Effector CD8-positive, alpha-beta T cell (primary cell): ENCODE measurements around the gene PYROXD2.
"Not testable (repeated sequence)": the region's sequence is repeated elsewhere in the genome, so short reads cannot be mapped to it uniquely, and the experiment has no call there.

Source experiments
- DNase-seq: peaks from one replicate; lab custom pipeline; 2025; lab: John Stamatoyannopoulos, UW

The PYROXD2 gene

DNA sequence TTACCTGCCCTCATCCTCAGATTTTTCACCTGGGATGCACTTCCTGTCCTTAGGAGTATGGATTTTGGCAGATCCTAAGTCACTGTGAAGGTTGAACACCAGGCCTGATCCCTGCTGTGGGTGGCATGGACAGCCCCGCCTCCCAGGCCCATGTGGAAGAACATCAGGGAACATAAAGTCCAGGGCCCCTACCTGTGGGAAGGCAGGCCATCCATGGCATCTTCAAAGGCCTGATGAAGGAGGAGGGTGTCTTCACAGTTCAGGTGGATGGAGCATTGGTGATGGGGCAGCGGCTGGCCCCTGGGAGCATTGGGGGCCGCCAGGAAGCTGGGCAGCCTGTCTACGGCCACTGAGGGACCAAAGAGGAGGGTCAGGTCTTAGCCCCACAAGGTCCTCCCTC lies 24.6 kb downstream of the PYROXD2 start:
- DNase-seq = no peak

DNA sequence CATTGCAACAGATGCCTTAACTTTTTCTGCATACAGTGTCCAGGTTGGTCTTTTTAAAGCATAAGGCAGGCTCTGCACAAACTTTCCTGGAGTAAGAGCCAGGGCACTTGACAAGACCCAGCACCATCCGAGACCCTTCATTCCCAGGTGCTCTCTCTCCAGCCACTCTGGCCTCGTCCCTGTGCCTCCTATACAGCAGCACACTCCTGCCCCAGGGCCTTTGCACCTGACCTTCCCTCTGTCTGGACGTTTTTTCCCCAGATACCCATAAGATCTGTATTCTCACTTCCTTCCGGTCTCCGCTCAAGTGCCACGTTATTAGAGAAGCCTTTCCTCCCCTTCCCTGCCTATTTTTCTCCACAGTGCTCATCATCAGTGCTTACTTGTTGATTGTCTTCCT lies 25.6 kb downstream of the PYROXD2 start:
- no peak for DNase-seq

DNA sequence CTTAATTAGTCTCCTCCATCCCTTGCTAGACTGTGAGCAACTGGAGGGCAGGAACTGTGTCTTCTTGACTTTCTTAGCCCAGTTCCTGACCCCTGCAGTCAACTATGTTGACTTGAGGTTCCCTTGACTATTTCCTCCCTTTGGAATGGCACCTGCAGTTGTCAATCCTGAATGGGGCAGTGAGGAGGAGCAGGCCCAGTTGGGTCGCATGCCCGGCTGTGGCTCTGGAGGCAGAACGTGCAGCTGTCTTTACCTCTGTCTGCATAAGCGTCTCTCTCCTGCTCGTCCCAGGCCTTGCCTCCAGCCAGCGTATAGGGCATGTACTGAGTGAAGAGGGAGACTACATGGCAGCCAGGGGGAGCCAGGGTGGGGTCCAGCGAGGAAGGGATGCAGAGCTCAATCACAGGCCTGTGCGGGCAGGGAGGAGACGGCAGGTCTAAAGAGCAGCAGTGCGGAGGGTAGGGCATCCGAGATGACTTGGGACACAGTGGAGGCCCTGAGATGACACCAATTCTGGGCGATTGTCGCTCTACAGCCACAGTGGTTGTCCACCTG lies 26.8 kb downstream of the PYROXD2 start:
- DNase-seq = no peak

DNA sequence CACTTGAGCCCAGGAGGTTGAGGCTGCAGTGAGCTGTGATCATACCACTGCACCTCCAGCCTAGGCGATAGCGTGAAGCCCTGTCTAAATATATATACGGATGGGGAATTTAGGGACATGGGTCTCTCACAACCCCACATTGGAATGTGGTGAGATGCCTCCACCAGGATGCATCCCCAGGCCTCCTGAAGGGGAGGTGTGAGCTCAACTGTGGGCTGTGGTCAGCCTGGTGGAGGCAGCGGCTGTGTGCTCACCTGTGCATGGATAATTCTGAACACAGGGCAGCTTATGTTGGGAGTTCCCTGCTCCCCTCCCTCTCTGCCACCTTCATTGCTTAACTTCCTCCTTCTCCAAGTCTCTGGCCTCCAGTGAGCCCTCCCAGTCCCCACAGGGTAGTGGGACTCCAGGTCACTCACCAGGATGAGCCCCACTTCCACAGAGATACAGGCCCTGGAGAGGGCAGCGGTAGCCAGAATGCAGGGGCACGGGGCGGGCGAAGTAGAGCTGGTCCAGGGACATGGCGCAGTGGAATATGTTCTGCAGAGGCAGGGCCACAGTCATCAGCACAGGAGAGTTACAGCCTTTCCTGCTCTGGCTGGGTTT lies 30.4 kb downstream of the PYROXD2 start:
- no peak for DNase-seq

DNA sequence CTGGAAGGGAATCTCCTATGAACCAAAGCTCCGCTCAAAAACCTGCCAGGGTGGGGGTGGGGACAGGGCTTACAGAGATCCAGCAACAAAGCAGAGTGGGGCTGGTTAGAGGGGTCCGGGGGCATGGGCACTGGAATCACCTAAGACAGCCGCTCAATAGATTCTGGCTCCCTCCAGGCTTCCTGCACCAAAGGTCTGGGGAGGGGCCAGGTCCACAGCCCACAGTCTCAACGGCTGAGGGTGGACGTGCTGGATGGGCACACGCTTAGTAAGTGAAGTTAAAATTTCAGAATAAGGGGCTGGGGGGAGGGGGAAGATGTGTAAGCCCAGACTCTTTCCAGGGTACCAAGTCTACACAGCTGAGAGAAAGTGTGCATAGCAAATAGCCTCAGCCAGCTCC lies 31.1 kb downstream of the PYROXD2 start:
- no peak for DNase-seq

DNA sequence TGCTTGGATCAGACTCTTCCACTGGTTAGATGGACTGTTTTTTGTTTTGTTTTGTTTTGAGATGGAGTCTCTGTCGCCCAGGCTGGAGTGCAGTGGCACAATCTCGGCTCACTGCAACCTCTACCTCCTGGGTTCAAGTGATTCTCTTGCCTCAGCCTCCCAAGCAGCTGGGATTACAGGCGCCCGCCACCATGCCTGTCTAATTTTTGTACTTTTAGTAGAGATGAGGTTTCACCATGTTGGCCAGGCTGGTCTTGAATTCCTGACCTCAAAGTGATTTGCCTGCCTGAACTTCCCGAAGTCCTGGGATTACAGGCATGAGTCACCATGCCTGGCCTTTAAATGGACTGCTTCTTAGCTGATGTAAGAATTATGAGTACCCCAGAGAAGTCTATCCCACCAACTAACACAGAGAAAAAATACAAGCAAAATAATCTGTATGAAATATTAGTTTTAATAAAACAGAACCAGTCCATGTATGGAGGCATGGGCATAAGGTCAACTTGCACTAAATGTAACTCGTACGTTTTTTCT lies 31.8 kb downstream of the PYROXD2 start:
- not testable (repeated sequence) for DNase-seq

DNA sequence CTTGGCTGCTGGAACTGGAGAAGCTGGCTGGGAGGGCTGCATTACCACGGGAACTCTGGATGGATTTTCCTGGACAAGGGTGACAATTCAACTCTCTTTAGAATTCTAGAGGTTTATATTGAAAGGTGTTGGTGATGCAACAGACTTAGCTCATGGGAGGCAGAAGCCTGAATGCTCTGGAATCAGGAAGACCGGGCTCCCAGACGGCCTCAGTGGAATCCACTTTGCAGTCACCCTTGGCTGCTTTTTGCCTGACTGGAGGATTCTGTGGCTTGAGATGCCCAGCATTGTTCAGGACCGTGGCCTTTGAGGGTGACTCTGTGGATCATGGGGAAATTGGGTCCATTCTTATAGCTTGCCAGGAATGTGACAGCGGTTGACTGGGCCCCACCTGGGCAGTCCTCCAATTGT lies 32.3 kb downstream of the PYROXD2 start:
- no peak for DNase-seq

DNA sequence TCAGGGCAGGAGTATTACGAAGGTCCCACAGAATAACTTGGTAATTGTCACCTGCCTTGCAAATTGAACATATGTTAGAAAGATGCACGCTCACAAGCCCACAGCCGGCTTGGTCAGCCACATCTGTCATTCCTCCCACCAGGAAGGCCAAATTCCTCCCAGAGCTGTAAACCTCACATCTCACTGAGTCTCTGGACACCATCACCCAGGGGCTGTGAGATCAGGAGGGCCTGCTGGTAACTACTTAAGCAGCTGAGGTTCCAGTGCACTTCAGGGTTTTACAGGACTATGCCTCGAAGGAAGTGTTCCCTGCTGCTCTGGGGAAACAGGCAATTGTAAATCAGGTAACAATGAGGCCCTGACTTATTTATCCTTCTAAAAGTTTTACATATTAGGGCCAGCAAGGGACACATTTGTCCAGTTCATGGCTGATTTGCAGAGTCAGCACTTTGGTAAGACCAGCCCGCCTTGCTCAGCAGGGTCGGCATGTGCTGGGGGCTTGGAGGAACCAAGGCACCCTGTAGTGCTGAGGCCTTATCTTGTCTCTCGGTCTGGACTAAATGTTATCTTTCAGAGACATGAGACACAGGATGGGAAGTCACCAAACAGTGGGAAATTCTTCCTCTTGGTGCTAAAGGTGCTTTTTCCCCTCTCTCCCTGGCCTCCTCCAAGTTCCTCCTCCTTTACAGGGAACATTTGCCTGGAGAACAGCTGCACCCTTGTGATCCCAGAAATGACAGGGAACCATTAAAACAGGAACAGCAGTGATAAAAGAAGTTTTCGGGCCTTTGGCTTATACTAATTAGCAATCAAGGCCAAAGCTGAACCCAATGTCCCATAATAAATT lies 34.3 kb downstream of the PYROXD2 start:
- no peak for DNase-seq

DNA sequence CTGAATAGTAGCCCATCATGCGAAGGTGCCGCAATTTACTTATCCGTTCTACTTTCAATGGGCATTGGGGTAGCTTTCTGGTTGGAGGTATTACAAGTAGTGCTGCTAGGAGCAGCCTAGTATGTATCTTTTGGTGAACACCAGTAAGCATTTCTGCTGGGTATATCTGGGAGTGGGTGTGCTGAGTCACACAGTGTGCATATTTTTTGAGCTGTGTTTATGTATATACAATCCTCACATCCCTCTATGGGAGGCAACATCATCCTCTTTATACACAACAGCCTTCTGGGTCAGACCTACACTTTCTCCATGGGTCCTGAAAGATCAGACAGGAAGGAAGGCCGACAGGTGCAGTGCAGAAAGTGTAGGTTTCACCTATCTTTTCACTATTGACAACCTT lies 36.3 kb downstream of the PYROXD2 start:
- DNase-seq = no peak

DNA sequence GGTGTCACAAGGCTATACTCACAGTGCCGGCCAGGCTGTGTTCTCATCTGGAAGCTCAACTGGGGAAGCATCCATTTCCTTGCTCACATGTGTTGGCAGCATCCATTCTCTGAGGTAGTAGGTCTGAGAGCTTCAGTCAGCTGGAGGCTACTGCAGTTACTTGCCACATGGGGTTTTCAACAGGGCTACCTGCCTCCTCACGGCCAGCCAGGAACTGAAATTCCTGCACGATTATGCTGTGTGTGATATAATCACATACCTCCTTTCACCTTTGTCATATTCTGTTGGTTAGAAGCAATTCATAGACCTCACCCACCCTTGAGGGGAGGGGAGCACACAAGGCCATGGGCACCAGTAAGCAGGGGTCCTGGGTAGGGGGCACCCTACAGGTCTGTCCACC lies 37.4 kb downstream of the PYROXD2 start:
- DNase-seq = no peak

DNA sequence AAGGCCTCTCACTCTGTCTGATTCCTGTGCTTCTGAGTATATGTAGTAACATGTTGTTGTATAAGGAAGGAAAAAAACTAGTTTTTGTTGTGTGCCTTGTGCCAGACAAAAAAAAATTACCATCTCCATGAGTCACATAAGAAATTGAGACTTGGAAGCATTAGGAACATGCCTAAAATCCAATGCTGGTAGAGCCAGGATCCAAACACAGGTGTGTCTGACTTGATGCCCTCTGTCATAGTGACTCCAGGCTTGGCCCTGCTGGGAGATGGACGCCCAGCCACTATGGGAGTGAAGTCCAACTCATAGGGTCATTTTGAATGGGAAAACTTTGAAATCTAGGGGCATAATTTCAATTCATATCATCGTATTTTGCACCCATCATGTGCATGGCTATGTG lies 38.0 kb downstream of the PYROXD2 start:
- DNase-seq = no peak

DNA sequence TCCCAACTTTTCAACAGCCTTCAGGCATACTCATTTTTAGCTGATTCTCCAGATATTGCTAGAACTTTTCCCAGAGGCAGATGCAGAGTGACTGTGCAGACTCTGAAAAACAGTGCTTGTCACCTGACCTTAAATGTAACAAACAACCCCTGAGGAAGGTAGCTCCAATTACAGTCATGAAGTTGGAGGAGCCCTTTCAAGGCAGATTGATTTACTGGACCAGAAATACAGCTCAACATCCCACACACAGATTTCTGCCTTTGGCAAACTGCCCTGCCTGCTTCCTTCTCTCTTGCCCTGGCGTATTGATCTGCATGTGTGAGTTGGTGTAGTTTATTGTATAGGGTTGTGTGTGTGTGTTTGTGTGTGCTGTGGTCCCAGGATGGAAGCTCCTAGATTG lies 38.5 kb downstream of the PYROXD2 start:
- DNase-seq = no peak

DNA sequence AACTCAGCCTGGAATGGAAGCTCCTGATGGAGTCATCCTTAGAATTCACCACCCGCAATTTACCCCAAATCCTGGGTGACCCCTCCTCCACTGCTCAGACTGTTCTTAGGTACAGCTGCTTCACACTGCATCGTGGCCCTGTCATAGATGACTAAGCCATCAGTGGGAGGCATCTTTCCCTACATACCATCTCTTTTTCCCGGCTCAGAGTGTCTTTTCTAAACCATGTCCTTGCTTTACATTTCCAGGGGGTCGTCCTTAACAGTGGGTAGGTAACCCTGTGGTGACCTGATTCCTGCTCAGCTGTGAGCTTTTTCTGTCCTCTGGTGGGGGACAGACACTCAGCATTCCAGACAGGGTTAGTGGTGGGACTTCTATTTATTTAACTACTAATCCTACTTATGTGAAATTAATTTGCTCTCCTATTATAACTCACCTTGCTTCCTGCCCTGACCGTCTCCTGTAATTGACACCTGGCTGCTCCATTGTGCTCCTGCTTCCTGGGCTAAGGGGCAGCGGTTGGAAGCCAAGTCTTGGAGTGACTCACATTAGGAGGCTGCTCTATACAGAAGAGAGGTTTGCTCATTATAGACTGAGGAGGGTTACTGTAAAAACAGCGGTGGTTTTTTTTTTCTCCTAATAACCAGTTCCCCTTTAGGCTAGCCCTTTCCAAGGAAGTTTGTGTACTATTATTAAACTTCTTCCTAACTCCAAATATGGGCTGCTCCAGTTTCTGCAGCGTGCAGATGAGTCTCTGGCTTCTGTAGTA lies 40.6 kb downstream of the PYROXD2 start:
- DNase-seq = no peak

DNA sequence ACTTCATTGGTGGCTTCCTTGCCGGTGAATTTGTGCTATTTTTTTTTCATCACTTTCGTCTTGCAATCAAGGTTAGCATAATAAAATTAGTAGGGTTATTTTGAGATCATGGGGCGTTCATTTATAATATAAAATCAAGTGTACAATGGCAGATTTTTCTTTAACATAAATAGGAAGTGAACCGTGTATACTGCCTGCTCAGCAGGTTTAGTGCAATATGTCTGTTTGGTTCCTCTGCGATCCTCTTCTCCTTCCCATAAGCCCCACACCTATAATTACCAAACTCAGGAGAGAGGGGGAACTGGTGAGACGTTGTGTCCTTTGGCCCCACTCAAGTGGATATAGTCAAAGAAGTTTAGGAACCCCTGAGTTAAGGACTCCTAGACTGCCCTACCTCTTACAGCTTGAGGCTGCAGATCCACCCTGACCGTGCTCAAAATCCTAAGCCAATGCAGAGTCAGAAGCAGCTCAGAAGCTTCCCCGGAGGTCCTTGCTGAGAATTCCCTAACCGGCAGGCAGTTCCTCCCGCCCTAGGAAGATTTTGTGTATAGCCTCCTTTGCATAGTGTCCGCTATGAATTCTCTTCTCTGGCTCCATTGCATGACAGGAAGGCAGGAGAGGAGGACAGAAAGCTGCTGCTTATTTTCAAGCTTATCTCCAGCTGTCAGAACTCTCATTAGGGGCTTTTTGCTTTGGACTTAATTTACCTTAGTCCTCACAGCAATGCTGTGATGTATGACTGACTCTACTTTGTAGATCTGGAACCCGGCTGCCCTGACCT lies 41.5 kb downstream of the PYROXD2 start:
- no peak for DNase-seq

DNA sequence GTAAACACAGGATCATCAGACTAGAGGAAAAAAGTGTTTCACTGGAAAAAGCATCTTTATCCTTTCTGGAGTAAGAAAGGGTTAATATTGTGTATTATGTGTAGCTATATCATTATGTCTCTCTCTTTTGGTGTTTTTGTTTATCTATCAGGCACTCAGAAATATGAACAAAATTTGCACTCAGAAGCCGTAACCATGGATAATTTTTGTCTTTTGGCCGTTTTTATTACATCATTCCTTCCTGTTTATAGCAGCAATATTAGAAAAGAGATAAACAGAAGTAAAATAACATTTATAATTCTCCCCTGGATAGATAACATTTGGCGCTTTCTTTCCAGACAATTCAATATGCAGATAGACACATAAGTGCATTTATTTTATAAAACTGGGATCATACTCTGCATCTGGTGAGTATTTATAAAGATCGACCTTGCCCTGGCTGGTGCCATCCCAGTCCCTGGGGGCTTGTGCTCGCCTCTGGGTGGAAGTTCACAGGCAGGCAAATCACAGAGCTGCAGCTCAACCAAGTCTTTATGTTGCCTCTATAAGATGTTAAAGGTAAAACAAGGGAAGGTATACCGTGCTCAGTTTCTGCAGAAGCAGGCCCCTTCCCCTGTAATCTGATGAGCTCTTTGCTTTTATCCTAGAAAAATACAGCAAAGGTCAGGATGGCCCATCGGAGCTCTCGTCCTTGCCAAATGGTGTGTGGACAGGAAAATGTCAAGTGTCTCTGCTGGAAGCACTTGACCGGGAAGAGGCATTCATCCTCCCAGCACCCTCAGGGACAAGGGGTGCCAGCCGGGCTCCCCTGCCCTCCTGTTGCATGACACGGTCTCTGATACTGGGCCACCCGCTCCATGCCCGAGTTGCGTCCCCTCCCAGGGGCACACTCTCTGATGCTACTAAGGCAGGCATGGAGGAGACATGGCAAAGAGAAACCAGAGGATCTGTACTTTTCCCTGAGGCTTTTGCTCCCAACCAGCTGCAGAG lies 43.9 kb downstream of the PYROXD2 start:
- DNase-seq = no peak

DNA sequence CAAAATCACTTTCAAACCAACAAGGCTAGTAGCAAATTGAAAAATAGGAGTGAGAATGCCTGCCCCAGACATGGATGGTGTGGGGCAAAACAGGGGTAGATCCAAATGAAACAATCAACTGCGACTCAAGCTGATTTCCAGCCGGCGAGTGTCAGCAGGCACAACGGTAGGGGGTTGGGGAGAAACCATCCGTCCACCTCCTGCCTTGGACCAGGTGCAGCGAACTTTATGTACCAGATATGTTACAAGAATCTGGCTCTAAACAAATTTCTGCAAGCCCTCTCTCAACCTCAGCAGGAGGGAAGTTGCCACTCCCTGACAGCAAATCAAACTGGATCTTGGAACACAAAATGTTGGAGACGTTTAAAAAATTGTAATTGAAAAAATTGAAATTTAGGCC lies 45.2 kb downstream of the PYROXD2 start:
- DNase-seq = no peak

DNA sequence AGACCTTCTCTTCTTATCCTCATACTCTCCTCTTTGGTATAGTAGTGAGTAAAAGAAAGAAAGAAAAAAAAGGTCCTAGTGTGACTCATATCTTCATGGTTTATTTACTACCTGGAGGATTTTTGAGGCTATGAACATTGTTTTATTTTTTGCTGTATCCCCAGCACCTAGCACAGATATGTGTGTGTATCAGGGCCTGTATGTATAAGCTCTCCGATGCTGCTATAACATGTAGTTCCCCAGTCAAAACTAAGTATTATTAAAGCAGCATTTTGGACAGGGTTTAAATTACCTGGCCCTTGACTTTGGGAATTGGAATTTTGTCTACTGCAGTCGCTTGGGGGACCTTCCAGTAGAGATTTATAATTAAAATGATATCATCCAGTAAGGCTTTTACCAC lies 46.3 kb downstream of the PYROXD2 start:
- DNase-seq = no peak

DNA sequence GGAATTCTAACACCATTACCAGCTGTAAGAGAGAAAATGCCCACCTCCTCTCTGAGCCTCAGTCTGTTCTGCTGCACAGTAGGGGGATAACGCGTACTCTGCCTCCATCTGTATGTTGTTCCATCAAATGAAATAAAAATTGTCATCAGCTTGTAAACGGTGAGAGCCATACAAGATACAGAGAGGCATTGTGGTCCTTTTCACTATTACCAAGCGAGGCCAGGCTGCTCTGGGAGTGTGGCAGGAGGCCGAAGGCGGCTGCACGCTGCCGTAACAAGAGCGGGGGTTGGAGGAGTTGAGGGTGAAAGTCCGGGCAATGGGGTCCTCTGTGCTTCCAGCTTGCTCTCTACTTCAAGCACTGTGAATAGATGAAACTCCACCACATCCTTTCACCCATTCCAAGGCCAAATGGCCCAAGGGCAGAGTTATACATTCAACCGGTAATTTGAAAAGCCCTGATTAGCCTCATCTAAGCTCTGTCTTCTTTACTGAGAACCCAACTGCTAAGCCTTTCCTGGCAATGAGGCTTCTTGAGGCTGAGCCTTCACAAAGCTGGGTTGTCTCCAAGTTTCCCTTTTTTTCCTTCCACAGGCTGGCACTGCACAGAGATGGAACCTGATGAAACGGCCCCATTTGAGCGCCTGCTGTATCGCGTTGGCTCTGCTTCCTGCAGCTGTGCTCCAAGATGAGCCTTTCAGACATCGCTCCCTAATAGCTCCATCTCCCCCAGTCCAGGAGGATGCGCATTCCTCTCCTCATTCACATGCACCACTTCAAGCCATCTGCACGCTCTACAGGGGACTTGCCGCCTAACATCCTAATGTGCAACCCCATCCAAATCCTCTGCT lies 47.2 kb downstream of the PYROXD2 start:
- no peak for DNase-seq

DNA sequence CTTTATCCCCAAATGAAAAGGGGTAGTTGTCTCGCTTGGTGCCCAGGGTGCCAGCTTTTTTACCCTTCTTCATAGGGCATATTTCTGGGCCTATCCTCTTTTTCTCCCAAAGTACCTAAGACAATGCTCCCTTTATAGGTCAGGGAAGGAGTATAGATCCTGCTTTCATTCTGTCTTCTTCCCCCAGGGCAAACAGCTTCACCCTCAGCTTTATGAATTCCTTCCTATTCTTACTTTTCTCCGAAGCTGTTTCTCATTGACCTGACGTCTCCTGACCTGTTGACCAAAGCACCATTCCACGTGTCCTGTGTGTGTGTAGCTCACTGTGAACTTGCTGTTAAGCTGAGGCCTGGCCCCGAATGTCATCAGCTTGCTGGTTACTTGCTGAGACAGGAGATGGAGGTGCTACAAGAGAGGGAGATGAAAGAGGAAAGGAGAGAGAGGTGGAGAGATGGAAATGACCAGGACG lies 48.9 kb downstream of the PYROXD2 start:
- DNase-seq = no peak
